Stimulated activated naive CD4-positive, alpha-beta T cell treated with Interleukin-2 at 50 U/mL for 16 hours (primary cell): Measurements from ENCODE around the gene MUC5AC.
"Not testable (repeated sequence)": the region's sequence is repeated elsewhere in the genome, so short reads cannot be mapped to it uniquely, and the experiment has no call there.

Experiments used
- DNase-seq: peaks from one replicate; lab custom pipeline; 2025; lab: John Stamatoyannopoulos, UW

MUC5AC gene

GRCh38 chr11:1162491-1163311 is 4.9 kb downstream of the MUC5AC start:
- no peak for DNase-seq

GRCh38 chr11:1163321-1163910 is 5.7 kb downstream of the MUC5AC start:
- DNase-seq, result no peak

GRCh38 chr11:1163911-1164735 is 6.4 kb downstream of the MUC5AC start:
- DNase-seq, result no peak

GRCh38 chr11:1164779-1165255 is 7.1 kb downstream of the MUC5AC start:
- DNase-seq, result not testable (repeated sequence)

- DNase-seq, result no peak
Measured at GRCh38 chr11:1165256-1166041, 7.7 kb downstream of the MUC5AC start.

- DNase-seq, result no peak
Measured at GRCh38 chr11:1167256-1167655, 9.5 kb downstream of the MUC5AC start.

- DNase-seq, result no peak
Measured at GRCh38 chr11:1167751-1168231, 10.0 kb downstream of the MUC5AC start.

GRCh38 chr11:1168256-1168655 is 10.5 kb downstream of the MUC5AC start:
- no peak for DNase-seq

- no peak for DNase-seq
Measured at GRCh38 chr11:1168721-1169161, 11.0 kb downstream of the MUC5AC start.

GRCh38 chr11:1171223-1171984 is 13.7 kb downstream of the MUC5AC start:
- DNase-seq, result no peak

GRCh38 chr11:1171985-1172728 is 14.4 kb downstream of the MUC5AC start:
- no peak for DNase-seq

GRCh38 chr11:1172729-1173117 is 15.0 kb downstream of the MUC5AC start:
- DNase-seq, result no peak

GRCh38 chr11:1173396-1173795 is 15.6 kb downstream of the MUC5AC start:
- not testable (repeated sequence) for DNase-seq

- DNase-seq, result no peak
Measured at GRCh38 chr11:1174441-1175370, 17.0 kb downstream of the MUC5AC start.

GRCh38 chr11:1175461-1176223 is 17.9 kb downstream of the MUC5AC start:
- no peak for DNase-seq

GRCh38 chr11:1176224-1177019 is 18.7 kb downstream of the MUC5AC start:
- DNase-seq, result no peak

- no peak for DNase-seq
Measured at GRCh38 chr11:1177020-1177770, 19.4 kb downstream of the MUC5AC start.
